ENCODE data around the gene APOBEC3B. TPM values are rescaled to one million over a fixed set of nuclear protein-coding genes. Genes with fewer than 3 reads are reported as not detected.

Gene APOBEC3B
- total RNA-seq, 1 experiment from 2014 or later = 11.3 TPM

DNA sequence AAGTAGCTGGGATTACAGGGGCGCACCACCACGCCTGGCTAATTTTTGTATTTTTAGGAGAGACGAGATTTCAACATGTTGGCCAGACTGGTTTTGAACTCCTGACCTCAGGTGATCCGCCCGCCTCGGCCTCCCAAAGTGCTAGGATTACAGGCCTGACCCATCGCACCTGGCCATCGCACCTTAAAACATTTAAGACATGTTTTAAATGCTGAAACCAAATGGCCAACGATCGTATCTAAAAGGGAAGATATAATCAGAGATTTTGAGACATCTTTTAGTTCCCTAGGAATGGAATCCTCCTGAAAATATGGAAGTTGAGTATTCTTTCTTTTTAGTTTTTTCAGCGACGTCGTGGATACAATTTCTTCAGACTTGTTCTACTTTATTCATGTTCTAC is 46.5 kb upstream of the APOBEC3B start:
- DNase-seq (no peak), ATAC-seq (no peak)
- no peaks in the 10 kb centered on the region for H4K20me1 ChIP-seq (ENCODE audit: low read length)
- intact Hi-C loops (cut with micrococcal nuclease) = no loop called here
- no peaks in the 10 kb centered on the region for H3K79me2 ChIP-seq (ENCODE audit: low read length)
- H3K9ac ChIP-seq (ENCODE audit: low read length) = no peak overlapping the region
- H3K4me2 ChIP-seq (ENCODE audit: low read length) = peak overlapping the region; percentile 63; the same call in 1 of the 2 replicates
- H2AFZ ChIP-seq (ENCODE audit: low read length) = no peak overlapping the region
- POLR2A ChIA-PET (ENCODE audit: unreplicated experiment) = no interaction called here
- H3K9me3 ChIP-seq (ENCODE audit: low read length) = no peaks in the 10 kb centered on the region
- H3K36me3 ChIP-seq (ENCODE audit: low read depth, low read length) = no peaks in the 10 kb centered on the region
- no TSS peak for BruUV-seq (replicated peaks)
- TF ChIP-seq EZH2phosphoT487 (IDR thresholded peaks at IDR 0.05; ENCODE audit: borderline replicate concordance, low read length) (no peak), EZH2 (IDR thresholded peaks at IDR 0.05; ENCODE audit: low read length, unreplicated experiment) (no peak)
- TF ChIP-seq, protein P1, sequence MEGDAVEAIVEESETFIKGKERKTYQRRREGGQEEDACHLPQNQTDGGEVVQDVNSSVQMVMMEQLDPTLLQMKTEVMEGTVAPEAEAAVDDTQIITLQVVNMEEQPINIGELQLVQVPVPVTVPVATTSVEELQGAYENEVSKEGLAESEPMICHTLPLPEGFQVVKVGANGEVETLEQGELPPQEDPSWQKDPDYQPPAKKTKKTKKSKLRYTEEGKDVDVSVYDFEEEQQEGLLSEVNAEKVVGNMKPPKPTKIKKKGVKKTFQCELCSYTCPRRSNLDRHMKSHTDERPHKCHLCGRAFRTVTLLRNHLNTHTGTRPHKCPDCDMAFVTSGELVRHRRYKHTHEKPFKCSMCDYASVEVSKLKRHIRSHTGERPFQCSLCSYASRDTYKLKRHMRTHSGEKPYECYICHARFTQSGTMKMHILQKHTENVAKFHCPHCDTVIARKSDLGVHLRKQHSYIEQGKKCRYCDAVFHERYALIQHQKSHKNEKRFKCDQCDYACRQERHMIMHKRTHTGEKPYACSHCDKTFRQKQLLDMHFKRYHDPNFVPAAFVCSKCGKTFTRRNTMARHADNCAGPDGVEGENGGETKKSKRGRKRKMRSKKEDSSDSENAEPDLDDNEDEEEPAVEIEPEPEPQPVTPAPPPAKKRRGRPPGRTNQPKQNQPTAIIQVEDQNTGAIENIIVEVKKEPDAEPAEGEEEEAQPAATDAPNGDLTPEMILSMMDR (conservative IDR thresholded peaks at IDR 0.05; ENCODE audit: low read depth, low read length) = no peak
- H3K9me2 ChIP-seq (replicated peaks; ENCODE audit: low read length) = no peaks in the 10 kb centered on the region
- H3F3A ChIP-seq (ENCODE audit: low read length, unreplicated experiment) = no peaks in the 10 kb centered on the region
- CTCF ChIA-PET = no interaction called here
- H3K27me3 ChIP-seq (ENCODE audit: low read length) = no peaks in the 10 kb centered on the region
- H3K4me1 ChIP-seq (ENCODE audit: insufficient read depth, low read length) = peaks cover 24% of the 10 kb centered on the region
- H3K27ac ChIP-seq (ENCODE audit: low read length) = no peak overlapping the region
- H3K4me3 ChIP-seq (ENCODE audit: low read length) = no peak overlapping the region

DNA sequence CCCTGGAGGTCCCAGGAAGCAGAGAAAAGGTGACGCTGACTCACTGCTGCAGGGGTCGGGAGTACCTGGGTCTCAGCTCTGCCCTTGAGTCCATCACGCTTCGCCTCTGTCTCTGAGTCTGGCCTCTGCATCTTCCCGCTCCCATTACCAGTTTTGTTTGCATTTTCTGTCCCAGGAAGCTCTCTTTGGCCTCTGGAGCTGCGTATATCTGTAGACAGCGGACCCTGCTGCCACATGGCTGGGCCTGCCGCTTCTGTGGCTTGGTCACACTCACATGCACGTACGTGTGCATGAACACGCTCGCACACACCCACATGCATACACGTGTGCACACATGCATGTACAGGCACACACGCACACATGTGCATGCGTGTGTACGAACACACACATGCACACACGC is 45.6 kb upstream of the APOBEC3B start:
- peaks cover 24% of the 10 kb centered on the region for H3K4me1 ChIP-seq (ENCODE audit: insufficient read depth, low read length)
- ChIA-PET CTCF (no interaction called here), POLR2A (ENCODE audit: unreplicated experiment) (no interaction called here)
- H3K27ac ChIP-seq (ENCODE audit: low read length) = no peak overlapping the region
- H4K20me1 ChIP-seq (ENCODE audit: low read length) = no peaks in the 10 kb centered on the region
- H2AFZ ChIP-seq (ENCODE audit: low read length) = no peak overlapping the region
- ATAC-seq (no peak), DNase-seq (no peak)
- no peaks in the 10 kb centered on the region for H3K9me3 ChIP-seq (ENCODE audit: low read length)
- TF ChIP-seq EZH2 (IDR thresholded peaks at IDR 0.05; ENCODE audit: low read length, unreplicated experiment) = no peak
- TF ChIP-seq EZH2phosphoT487 (IDR thresholded peaks at IDR 0.05; ENCODE audit: borderline replicate concordance, low read length) = no peak
- TF ChIP-seq, protein P1 (conservative IDR thresholded peaks at IDR 0.05; ENCODE audit: low read depth, low read length) = no peak
- H3K36me3 ChIP-seq (ENCODE audit: low read depth, low read length) = no peaks in the 10 kb centered on the region
- H3K4me2 ChIP-seq (ENCODE audit: low read length) = 0 out of 2 replicates have a peak overlapping the region, but pooled peaks have one; percentile 7
- H3K4me3 ChIP-seq (ENCODE audit: low read length) = no peak overlapping the region
- no peak overlapping the region for H3K9ac ChIP-seq (ENCODE audit: low read length)
- H3K9me2 ChIP-seq (replicated peaks; ENCODE audit: low read length) = no peaks in the 10 kb centered on the region
- no peaks in the 10 kb centered on the region for H3F3A ChIP-seq (ENCODE audit: low read length, unreplicated experiment)
- H3K27me3 ChIP-seq (ENCODE audit: low read length) = no peaks in the 10 kb centered on the region
- intact Hi-C loops (cut with micrococcal nuclease) = no loop called here
- BruUV-seq (replicated peaks) = no TSS peak
- no peaks in the 10 kb centered on the region for H3K79me2 ChIP-seq (ENCODE audit: low read length)

DNA sequence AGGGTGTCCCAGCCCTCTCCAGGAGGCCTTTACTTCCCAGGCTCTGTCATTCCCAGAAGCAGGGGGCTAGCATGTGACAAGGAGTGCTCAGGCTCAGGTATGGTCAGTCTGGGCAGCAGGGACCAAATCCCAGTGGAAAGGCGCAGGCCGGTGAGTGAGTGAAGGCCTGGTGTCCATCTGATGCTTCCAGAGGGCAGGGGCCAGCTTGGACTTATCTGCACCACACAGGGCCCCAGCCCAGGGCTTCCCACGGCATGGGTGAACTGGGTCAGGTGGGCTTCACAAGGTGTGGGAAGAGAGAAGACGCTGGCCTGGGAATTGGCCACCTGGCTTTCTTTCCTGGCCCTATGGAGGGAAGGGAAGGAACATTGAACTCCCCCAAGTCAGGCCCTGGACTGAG is 45.1 kb upstream of the APOBEC3B start:
- H3F3A ChIP-seq (ENCODE audit: low read length, unreplicated experiment) = no peaks in the 10 kb centered on the region
- ATAC-seq = no peak
- H3K9me3 ChIP-seq (ENCODE audit: low read length) = no peaks in the 10 kb centered on the region
- no peaks in the 10 kb centered on the region for H4K20me1 ChIP-seq (ENCODE audit: low read length)
- no peak overlapping the region for H3K9ac ChIP-seq (ENCODE audit: low read length)
- H3K27me3 ChIP-seq (ENCODE audit: low read length) = no peaks in the 10 kb centered on the region
- H3K4me2 ChIP-seq (ENCODE audit: low read length) = no peak overlapping the region
- no peak overlapping the region for H2AFZ ChIP-seq (ENCODE audit: low read length)
- H3K9me2 ChIP-seq (replicated peaks; ENCODE audit: low read length) = no peaks in the 10 kb centered on the region
- no peaks in the 10 kb centered on the region for H3K79me2 ChIP-seq (ENCODE audit: low read length)
- ChIA-PET CTCF (no interaction called here), POLR2A (ENCODE audit: unreplicated experiment) (no interaction called here)
- TF ChIP-seq EZH2 (IDR thresholded peaks at IDR 0.05; ENCODE audit: low read length, unreplicated experiment) (no peak), EZH2phosphoT487 (IDR thresholded peaks at IDR 0.05; ENCODE audit: borderline replicate concordance, low read length) (no peak)
- TF ChIP-seq, protein P1 (conservative IDR thresholded peaks at IDR 0.05; ENCODE audit: low read depth, low read length) = no peak
- DNase-seq = no peak
- H3K27ac ChIP-seq (ENCODE audit: low read length) = no peak overlapping the region
- H3K36me3 ChIP-seq (ENCODE audit: low read depth, low read length) = no peaks in the 10 kb centered on the region
- H3K4me1 ChIP-seq (ENCODE audit: insufficient read depth, low read length) = peaks cover 24% of the 10 kb centered on the region
- no TSS peak for BruUV-seq (replicated peaks)
- H3K4me3 ChIP-seq (ENCODE audit: low read length) = no peak overlapping the region
- intact Hi-C loops (cut with micrococcal nuclease) = no loop called here

All from PC-3 (cell line).